MM.1S (cell line): ENCODE measurements around the gene EPHB1.
"Not testable (repeated sequence)": the region's sequence is repeated elsewhere in the genome, so short reads cannot be mapped to it uniquely, and the experiment has no call there.

Experiments
- DNase-seq: peaks from one replicate; pipeline ENCODE4 v3.0.0-alpha.2; 2015
- H2AFZ ChIP-seq: fragments of 300-600 bp; sonication (generic); 2 replicates; pipeline ENCODE4 v1.6.0; 2016; ENCODE audit warnings: antibody characterized with exemption, low read length
- H3F3A ChIP-seq: fragments of 300-600 bp; sonication (generic); 2 replicates; pipeline ENCODE4 v1.6.1; 2016; ENCODE audit warnings: mild to moderate bottlenecking, antibody characterized with exemption, low read length, moderate library complexity, mixed read lengths; ENCODE audit not compliant: insufficient read depth
- H3K27ac ChIP-seq: fragments of 300-600 bp; sonication (generic); 2 replicates; pipeline ENCODE4 v1.5.1; 2016; ENCODE audit warnings: mild to moderate bottlenecking, low read length
- H3K27me3 ChIP-seq: fragments of 300-600 bp; sonication (generic); replicated peaks from 2 replicates; pipeline ENCODE4 v1.6.0; 2016; ENCODE audit warnings: low read length; ENCODE audit not compliant: insufficient read depth
- H3K36me3 ChIP-seq: fragments of 300-600 bp; sonication (generic); replicated peaks from 2 replicates; pipeline ENCODE4 v1.6.1; 2016; ENCODE audit warnings: mild to moderate bottlenecking, low read length, mixed read lengths; ENCODE audit not compliant: insufficient read depth
- H3K4me1 ChIP-seq: fragments of 300-600 bp; sonication (generic); 2 replicates; pipeline ENCODE4 v1.6.1; 2016; ENCODE audit warnings: low read length, mixed read lengths
- H3K4me2 ChIP-seq: fragments of 300-600 bp; sonication (generic); 2 replicates; pipeline ENCODE4 v1.6.0; 2016; ENCODE audit warnings: low read depth, low read length
- H3K4me3 ChIP-seq: fragments of 300-600 bp; sonication (generic); 2 replicates; pipeline ENCODE4 v1.5.1; 2016; ENCODE audit warnings: low read length, mixed read lengths
- H3K79me2 ChIP-seq: fragments of 300-600 bp; sonication (generic); 2 replicates; pipeline ENCODE4 v1.6.1; 2016; ENCODE audit warnings: mixed run types, low read length, mixed read lengths
- H3K9ac ChIP-seq: fragments of 300-600 bp; sonication (generic); 2 replicates; pipeline ENCODE4 v1.6.1; 2016; ENCODE audit warnings: low read length, mixed read lengths
- H3K9me2 ChIP-seq: fragments of 300-600 bp; sonication (generic); replicated peaks from 2 replicates; pipeline ENCODE4 v1.6.1; 2016; ENCODE audit warnings: mild to moderate bottlenecking, low read length, mixed read lengths; ENCODE audit not compliant: insufficient read depth
- H3K9me3 ChIP-seq: fragments of 300-600 bp; sonication (generic); replicated peaks from 2 replicates; pipeline ENCODE4 v1.6.1; 2016; ENCODE audit warnings: mild to moderate bottlenecking, low read length, mixed read lengths; ENCODE audit not compliant: insufficient read depth
- H4K20me1 ChIP-seq: fragments of 300-600 bp; sonication (generic); 2 replicates; pipeline ENCODE4 v1.6.1; 2016; ENCODE audit warnings: mild to moderate bottlenecking, low read length, moderate library complexity, mixed read lengths; ENCODE audit not compliant: insufficient read depth
- EZH2 ChIP-seq: fragments of 300-600 bp; sonication (generic); optimal IDR thresholded peaks from 2 replicates; pipeline ENCODE3; 2017; ENCODE audit warnings: low read depth, mild to moderate bottlenecking, antibody characterized with exemption, low read length, mixed read lengths
- EZH2phosphoT487 ChIP-seq: fragments of 300-600 bp; sonication (generic); IDR thresholded peaks from 2 replicates; pipeline ENCODE4 v1.6.1; 2018; ENCODE audit warnings: antibody characterized with exemption, low read length
- TF ChIP-seq, protein P1 (sequence below): fragments of 300-600 bp; sonication (generic); IDR thresholded peaks from 2 replicates; pipeline ENCODE4 v1.5.1; 2016; ENCODE audit warnings: antibody characterized with exemption, low read length, mixed read lengths

EPHB1 gene

DNA sequence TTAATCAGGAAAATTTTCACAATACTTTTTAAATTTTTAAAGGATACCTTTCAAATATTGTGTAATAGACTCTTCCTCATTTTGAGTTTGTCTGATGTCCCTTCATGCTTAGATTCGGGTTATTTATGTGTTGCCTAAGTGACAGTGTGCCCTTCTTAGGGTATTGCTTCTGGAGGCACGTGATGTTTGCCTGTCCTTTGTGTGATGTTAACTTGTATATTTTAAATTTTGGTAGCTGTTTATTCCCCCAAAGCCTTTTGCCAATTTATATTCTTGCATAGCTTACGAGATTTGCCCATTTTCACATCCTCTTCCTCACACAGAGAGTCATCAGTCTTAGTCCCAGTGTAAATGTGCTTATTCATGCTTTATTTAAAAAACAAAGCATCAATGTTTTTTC, 433.1 kb downstream of the EPHB1 start:
- no peaks in the 10 kb centered on the region for H3K4me1 ChIP-seq
- H3K36me3 ChIP-seq = no peaks in the 10 kb centered on the region
- no peak for DNase-seq
- H3K4me2 ChIP-seq = no peak overlapping the region
- no peak overlapping the region for H3K27ac ChIP-seq
- H4K20me1 ChIP-seq = no peaks in the 10 kb centered on the region
- no peaks in the 10 kb centered on the region for H3K79me2 ChIP-seq
- no peak overlapping the region for H3K9ac ChIP-seq
- no peaks in the 10 kb centered on the region for H3K9me3 ChIP-seq
- H2AFZ ChIP-seq = no peak overlapping the region
- no peaks in the 10 kb centered on the region for H3K27me3 ChIP-seq
- no peak for TF ChIP-seq EZH2
- TF ChIP-seq, protein P1, sequence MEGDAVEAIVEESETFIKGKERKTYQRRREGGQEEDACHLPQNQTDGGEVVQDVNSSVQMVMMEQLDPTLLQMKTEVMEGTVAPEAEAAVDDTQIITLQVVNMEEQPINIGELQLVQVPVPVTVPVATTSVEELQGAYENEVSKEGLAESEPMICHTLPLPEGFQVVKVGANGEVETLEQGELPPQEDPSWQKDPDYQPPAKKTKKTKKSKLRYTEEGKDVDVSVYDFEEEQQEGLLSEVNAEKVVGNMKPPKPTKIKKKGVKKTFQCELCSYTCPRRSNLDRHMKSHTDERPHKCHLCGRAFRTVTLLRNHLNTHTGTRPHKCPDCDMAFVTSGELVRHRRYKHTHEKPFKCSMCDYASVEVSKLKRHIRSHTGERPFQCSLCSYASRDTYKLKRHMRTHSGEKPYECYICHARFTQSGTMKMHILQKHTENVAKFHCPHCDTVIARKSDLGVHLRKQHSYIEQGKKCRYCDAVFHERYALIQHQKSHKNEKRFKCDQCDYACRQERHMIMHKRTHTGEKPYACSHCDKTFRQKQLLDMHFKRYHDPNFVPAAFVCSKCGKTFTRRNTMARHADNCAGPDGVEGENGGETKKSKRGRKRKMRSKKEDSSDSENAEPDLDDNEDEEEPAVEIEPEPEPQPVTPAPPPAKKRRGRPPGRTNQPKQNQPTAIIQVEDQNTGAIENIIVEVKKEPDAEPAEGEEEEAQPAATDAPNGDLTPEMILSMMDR = no peak
- no peak for TF ChIP-seq EZH2phosphoT487
- H3F3A ChIP-seq = no peaks in the 10 kb centered on the region
- no peaks in the 10 kb centered on the region for H3K9me2 ChIP-seq
- no peak overlapping the region for H3K4me3 ChIP-seq

GRCh38 chr3:135229018-135229495, 434.0 kb downstream of the EPHB1 start:
- H3F3A ChIP-seq = no peaks in the 10 kb centered on the region
- no peaks in the 10 kb centered on the region for H3K9me3 ChIP-seq
- H3K4me2 ChIP-seq = no peak overlapping the region
- DNase-seq = no peak
- no peaks in the 10 kb centered on the region for H4K20me1 ChIP-seq
- no peak for TF ChIP-seq EZH2phosphoT487
- TF ChIP-seq, protein P1 = no peak
- H3K36me3 ChIP-seq = no peaks in the 10 kb centered on the region
- H3K27ac ChIP-seq = no peak overlapping the region
- no peaks in the 10 kb centered on the region for H3K4me1 ChIP-seq
- no peak overlapping the region for H3K4me3 ChIP-seq
- no peaks in the 10 kb centered on the region for H3K79me2 ChIP-seq
- H3K9ac ChIP-seq = no peak overlapping the region
- H3K27me3 ChIP-seq = no peaks in the 10 kb centered on the region
- H3K9me2 ChIP-seq = no peaks in the 10 kb centered on the region
- no peak overlapping the region for H2AFZ ChIP-seq

DNA sequence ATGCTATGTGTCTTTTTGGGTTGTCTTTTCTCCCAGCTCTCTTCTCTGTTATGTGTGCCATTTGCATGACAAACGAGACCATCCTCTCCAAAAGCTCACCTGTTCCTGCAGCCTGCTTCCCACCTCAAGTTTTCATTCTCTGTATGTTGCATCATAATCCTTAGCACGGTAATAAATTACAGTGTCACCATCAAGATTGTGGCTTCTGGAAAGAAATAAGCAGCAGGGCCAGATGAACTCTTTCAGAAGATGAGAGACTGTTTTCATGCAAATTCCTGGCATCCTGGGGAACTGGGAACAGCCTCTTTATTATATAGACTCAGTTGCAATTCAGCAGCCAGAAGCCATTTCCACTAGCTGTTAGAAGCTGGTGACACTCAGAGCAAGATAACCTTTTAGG, 436.7 kb downstream of the EPHB1 start:
- TF ChIP-seq, protein P1 = no peak
- TF ChIP-seq EZH2phosphoT487 = no peak
- no peak for TF ChIP-seq EZH2
- Histone ChIP-seq H3K9ac (no peak overlapping the region), H2AFZ (no peak overlapping the region), H3K27me3 (no peaks in the 10 kb centered on the region), H3K27ac (no peak overlapping the region), H3F3A (no peaks in the 10 kb centered on the region), H4K20me1 (no peaks in the 10 kb centered on the region), H3K4me3 (no peak overlapping the region), H3K79me2 (no peaks in the 10 kb centered on the region), H3K9me3 (no peaks in the 10 kb centered on the region), H3K9me2 (no peaks in the 10 kb centered on the region), H3K4me2 (no peak overlapping the region), H3K36me3 (no peaks in the 10 kb centered on the region), H3K4me1 (no peaks in the 10 kb centered on the region)
- DNase-seq = no peak

DNA sequence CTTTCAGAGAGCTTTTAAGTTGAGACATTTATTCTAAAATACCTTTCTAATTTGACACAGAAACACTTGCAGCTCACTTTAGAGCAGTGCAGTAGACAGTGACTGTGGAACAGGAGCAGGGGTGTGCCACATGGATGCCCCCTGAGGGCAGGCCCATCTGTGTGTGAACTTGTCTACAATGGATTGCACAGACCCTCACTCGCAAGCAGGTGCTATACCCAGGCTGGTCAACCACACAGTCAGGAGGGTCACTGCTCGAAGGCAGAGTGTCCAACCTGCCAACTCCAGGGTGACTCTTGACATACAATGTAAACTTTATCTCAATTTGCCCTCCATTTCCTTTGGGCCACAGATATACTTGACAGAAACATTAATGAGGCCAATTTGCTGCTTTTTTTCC, 437.2 kb downstream of the EPHB1 start:
- Histone ChIP-seq H3K9me3 (no peaks in the 10 kb centered on the region), H3K27me3 (no peaks in the 10 kb centered on the region), H3K4me3 (no peak overlapping the region), H3K9me2 (no peaks in the 10 kb centered on the region), H3F3A (no peaks in the 10 kb centered on the region), H3K27ac (no peak overlapping the region), H3K79me2 (no peaks in the 10 kb centered on the region), H3K4me1 (no peaks in the 10 kb centered on the region), H4K20me1 (no peaks in the 10 kb centered on the region), H2AFZ (no peak overlapping the region), H3K9ac (no peak overlapping the region), H3K36me3 (no peaks in the 10 kb centered on the region), H3K4me2 (no peak overlapping the region)
- TF ChIP-seq EZH2 (no peak), EZH2phosphoT487 (no peak)
- TF ChIP-seq, protein P1 = no peak
- DNase-seq = no peak

GRCh38 chr3:135233476-135233875, 438.4 kb downstream of the EPHB1 start:
- not testable (repeated sequence) for H3K36me3 ChIP-seq, H3K4me2 ChIP-seq, H3K79me2 ChIP-seq, H3K27ac ChIP-seq, H3K4me1 ChIP-seq, H3K9me3 ChIP-seq, H4K20me1 ChIP-seq, H3K27me3 ChIP-seq, H3K9ac ChIP-seq, H3K4me3 ChIP-seq, DNase-seq, H2AFZ ChIP-seq, H3F3A ChIP-seq, H3K9me2 ChIP-seq
